AML-193 (cell line): ENCODE measurements around the gene NKD1.
"Not testable (repeated sequence)": the region's sequence is repeated elsewhere in the genome, so short reads cannot be mapped to it uniquely, and the experiment has no call there.

Experiments
- DNase-seq, 2 experiments: peaks; one replicate each; lab custom pipeline; 2025; lab: John Stamatoyannopoulos, UW

NKD1 gene

GRCh38 chr16:50548125-50548908 lies at the start of gene NKD1:
Gene NKD1 (plus strand): TSS chr16:50548396. CDS start chr16:50548554, 158 bp downstream.
- DNase-seq = peak; percentile 12 to 18

- DNase-seq = no peak
These were observed 49.6 kb upstream of the NKD1 start for GRCh38 chr16:50498431-50499155.

- DNase-seq = no peak
These were observed 48.9 kb upstream of the NKD1 start for GRCh38 chr16:50499254-50499653.

GRCh38 chr16:50500171-50500874 lies 47.9 kb upstream of the NKD1 start:
- no peak for DNase-seq

- no peak for DNase-seq
These were observed 46.9 kb upstream of the NKD1 start for GRCh38 chr16:50501251-50501650.

- no peak for DNase-seq
These were observed 46.1 kb upstream of the NKD1 start for GRCh38 chr16:50501986-50502615.

- DNase-seq = no peak
These were observed 45.6 kb upstream of the NKD1 start for GRCh38 chr16:50502616-50503011.

- not testable (repeated sequence) for DNase-seq
These were observed 44.2 kb upstream of the NKD1 start for GRCh38 chr16:50503868-50504531.

- no peak for DNase-seq
These were observed 43.1 kb upstream of the NKD1 start for GRCh38 chr16:50505115-50505514.

GRCh38 chr16:50505714-50506542 lies 42.3 kb upstream of the NKD1 start:
- no peak for DNase-seq

- DNase-seq = no peak
These were observed 41.7 kb upstream of the NKD1 start for GRCh38 chr16:50506543-50506937.

- no peak for DNase-seq
These were observed 40.8 kb upstream of the NKD1 start for GRCh38 chr16:50507397-50507796.

GRCh38 chr16:50509521-50510341 lies 38.5 kb upstream of the NKD1 start:
- DNase-seq = peak in 1 of 2 experiments; percentile 1

- no peak for DNase-seq
These were observed 33.0 kb upstream of the NKD1 start for GRCh38 chr16:50515218-50515617.

GRCh38 chr16:50516401-50516800 lies 31.8 kb upstream of the NKD1 start:
- DNase-seq = no peak

GRCh38 chr16:50516890-50517289 lies 31.3 kb upstream of the NKD1 start:
- no peak for DNase-seq

GRCh38 chr16:50517450-50518252 lies 30.5 kb upstream of the NKD1 start:
- no peak for DNase-seq

GRCh38 chr16:50519001-50519400 lies 29.2 kb upstream of the NKD1 start:
- DNase-seq = no peak

- DNase-seq = no peak
These were observed 28.6 kb upstream of the NKD1 start for GRCh38 chr16:50519602-50520001.
